ENCODE data around the gene SNCB.

The SNCB gene

DNA sequence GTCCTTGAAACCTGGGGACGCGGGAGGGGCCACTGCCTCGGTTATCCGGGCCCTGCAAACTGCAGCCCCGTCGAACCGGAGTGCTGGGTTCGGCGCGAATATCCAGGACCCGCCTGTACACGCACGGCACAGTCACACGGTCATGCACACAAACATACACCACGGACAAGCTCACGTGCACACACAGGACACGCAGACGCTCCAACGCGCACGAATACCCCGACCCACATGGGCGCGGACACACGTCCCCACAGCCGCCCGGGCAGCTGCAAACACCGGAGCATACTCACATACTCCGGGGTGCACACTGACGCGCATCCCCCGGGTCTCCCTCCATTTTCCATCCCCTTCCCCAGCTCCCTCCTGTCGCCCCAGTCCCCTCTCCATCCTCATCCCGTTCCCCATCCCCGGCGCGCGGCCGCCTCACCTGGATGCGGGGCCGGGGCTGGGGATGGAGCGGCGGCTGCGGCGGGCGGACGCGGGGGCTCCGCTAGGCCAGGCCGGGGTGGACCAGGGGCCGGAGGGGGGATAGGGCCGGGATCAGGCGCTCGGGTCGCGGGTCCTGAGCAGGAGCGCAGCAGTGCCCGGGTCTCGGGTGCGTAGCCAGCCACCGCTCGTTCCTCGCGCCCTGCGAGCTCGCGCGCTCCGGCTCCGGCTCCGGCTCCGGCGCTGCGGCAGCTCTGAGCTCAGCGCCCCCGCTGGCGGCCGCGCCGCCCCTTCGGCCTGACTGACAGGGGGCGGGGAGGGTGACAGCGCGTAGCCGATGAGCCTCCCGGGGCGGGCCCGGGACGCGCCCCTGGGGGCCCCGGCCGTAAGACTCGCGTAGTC lies at the start of gene SNCB, which contains the start of gene EIF4E1B:
SNCB (minus strand) TSS at position 682 of the 828 bp plus-strand sequence. CDS start 880 bp downstream, outside the sequence.
EIF4E1B (plus strand) TSS at position 823 of the 828 bp plus-strand sequence. CDS start 12,113 bp downstream, outside the sequence.
- peak in 2 of 6 experiments; percentile 10 to 15 for DNase-seq

DNA sequence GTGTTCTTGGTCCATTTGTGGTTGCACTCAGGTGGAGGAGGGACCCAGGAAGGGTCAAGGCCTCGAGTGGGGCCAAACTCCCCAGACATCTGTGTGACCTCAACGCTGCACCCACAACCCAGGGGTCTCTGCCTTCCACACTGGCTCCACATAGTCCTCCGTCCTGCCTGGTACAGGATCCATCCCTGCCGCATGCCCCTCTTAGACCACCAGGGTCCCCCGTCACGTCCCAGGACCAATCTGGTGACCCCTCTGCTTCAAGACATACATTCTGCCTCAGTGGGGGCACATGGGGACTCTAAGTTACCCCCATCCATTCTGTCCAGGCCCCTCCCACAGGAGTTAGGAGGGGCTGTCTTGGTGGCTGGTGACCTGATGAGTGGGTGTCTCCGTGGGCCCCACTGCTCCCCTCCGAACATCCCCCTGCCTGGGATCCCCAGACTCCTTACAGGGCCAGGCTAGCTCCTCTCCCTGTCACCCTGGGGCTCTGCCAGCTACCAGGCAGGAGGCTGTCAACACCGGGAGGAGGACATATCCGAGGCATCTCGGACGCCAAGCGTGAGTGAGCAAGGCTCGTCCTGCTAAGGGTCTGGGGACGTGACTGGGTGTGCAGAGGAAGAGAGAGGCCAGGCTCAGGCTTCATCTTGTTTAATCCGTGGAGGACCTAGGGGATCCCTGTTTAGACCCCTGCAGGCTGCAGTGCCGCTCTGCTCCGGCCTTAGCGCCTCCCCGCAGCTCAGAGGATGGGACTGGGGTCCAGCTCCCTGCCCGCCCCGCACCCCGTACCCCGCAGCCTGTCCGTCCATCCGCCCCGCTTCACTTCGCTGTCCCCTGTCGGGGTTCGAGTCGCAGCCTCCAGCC lies 49.3 kb upstream of the SNCB start:
- no peak for DNase-seq

DNA sequence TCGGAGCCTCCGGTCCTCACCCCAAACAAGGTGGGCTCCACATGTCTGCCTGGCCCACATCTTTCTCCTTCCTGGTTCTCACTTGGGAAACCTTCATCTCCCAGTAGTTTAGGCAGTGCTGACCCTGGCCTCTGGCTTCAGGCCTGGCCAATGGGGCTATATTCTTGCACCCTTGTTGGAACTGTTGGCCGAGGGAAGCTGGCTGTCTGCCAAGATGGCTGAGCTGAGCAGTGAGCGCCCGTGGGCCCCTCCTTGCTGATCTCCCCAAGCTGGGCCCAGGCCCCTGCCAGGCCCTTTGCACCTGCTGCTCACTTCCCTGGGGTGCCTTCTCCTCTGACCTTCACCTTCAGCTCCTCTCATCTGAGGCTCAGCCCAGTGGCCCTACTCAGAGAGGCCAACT lies 48.2 kb upstream of the SNCB start:
- DNase-seq = no peak

DNA sequence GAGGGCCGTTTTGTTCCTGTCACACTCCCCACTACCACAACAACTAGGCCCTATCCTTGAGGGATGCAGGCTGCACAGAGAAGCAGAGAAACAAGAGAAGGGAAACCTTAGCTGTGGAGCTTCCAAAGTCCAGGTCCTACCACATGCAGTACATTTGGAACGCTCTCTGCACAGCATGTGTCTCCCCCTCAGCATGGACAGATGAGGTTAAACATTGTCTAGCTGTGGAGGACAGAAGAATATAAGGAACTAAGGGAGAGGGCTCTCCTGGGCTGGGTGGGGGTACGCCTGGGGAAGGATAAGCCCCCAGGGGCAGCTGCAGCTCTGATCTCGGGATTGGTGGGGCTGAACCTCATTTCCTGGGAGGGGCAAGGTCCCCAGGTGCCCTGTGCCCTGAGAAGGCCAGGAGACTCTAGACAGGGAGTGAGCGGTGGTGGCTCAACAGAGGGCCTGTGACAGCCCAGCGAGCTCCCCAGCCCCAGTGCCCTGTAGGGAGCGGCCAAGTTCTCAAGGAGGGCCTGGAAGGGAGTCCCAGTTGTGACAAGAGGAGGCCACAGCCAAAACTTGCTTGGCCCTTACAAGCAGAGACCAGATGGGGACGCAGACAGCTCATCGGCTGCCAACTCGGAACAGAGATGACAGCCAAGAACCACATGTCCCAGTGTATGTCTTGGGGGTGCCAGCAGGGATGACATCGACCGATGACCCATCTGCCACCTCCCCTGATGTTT lies 47.0 kb upstream of the SNCB start:
- no peak for DNase-seq

DNA sequence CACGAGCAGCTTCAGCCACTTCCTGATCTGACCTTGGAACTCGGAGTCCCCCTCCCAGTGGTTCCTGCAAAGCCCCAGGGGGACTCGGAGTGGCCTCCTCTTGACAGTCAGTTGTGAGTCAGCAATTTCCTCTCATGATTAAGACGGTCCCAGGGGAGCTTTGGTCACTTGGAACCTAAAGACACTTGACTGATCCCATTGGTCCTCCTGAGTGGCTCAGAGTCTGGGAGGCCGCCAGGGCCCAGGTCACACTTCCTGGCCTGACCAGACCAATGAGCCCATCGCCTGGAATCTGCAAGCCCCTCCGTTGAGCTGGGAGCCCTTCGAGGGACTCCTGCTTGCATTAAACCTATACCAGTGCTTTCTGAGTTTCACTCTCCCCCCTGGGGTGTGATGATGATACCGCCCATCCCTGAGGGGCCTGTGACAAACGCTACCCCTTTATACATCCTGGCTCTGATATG lies 46.1 kb upstream of the SNCB start:
- no peak for DNase-seq

DNA sequence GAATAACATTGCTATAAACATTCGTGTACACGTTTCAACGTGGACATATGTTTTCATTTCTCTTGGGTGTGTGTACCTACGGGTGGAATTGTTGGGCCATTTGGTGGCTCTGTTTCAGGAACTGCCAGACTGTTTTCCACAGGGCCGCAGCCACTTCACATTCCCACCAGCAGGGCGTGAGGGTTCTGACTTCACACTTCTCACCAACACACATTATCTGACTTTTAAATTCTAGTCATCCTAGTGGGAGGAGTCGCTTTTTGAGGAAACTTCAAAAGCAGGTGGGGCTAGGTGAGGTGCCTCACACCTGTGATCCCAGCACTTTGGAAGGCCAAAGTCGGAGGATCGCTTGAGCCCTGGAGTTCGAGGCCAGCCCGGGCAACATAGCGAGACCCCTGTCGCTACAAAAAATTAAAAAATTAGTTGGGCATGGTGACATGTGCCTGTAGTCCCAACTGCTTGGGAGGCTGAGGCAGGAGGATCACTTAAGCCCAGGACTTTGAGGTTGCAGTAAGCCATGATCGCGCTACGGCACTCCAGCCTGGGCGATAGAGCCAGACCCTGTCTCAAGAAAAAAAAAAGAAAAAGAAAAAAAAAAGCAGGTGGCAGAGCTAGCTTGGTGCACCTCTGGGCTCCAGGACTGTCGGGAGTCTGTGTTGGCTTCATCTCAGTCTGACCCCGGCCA lies 45.5 kb upstream of the SNCB start:
- no peak for DNase-seq

DNA sequence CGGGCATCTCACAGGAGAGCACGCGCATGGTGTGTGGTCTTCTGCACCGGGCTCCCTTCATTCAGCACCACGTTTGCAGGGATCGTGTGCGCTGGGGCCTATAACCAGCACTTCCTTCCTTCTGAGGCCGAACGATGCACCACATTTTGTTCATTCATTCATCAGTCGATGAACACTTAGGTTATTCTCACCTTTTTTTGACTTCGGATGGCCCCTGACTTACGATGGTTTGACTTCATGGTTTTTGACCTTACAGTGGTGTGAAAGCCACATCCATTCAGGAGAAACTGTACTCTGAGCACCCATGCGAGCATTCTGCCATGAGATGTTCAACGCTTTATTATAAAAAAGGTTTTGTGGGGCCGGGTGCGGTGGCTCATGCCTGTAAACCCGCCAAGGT lies 44.5 kb upstream of the SNCB start:
- DNase-seq = no peak

DNA sequence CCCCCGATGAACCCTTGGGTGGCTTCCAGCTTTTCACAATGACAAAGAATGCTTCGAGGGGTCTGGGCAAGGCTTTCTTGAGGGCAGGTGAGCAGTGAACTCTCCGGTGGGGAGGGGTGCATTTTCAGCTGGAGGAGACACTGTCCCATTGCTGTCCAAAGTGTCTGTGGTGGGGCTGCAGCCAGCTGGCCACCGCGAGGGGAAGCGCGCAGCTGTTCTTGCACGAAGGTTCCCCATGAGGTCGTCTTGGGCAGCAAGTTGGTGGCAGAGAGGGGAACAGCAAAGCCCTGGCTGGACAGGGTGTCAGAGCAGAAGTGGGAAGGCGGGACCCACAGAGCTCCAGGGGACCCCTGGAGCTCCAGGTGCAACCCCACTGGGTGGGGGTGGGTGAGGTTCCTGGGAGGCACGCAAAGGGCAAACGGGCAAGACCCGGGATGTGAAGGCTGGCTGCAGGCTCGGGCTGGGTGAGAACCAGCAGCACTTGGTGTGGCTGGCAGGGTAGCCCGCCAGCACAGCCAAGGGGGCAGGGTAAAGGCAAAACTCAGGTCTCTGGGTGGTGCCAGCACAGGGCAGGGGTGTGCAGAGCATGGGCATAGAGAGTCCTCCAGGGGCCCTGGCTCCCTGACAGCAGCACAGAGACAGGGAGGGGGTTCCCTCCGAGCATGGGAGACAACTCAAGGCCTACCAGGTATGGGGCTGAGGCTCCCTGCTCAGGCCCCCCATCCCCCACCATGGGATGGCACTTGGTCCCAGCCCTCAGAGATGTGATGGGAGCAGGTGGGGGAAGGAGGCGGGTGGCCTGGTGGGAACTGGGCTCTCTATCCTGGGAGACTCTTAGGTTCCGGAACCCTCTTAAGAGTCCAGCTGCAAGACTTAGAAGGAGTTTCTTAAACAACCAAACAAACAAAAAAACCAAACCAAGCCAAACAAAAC lies 43.6 kb upstream of the SNCB start:
- DNase-seq = no peak

DNA sequence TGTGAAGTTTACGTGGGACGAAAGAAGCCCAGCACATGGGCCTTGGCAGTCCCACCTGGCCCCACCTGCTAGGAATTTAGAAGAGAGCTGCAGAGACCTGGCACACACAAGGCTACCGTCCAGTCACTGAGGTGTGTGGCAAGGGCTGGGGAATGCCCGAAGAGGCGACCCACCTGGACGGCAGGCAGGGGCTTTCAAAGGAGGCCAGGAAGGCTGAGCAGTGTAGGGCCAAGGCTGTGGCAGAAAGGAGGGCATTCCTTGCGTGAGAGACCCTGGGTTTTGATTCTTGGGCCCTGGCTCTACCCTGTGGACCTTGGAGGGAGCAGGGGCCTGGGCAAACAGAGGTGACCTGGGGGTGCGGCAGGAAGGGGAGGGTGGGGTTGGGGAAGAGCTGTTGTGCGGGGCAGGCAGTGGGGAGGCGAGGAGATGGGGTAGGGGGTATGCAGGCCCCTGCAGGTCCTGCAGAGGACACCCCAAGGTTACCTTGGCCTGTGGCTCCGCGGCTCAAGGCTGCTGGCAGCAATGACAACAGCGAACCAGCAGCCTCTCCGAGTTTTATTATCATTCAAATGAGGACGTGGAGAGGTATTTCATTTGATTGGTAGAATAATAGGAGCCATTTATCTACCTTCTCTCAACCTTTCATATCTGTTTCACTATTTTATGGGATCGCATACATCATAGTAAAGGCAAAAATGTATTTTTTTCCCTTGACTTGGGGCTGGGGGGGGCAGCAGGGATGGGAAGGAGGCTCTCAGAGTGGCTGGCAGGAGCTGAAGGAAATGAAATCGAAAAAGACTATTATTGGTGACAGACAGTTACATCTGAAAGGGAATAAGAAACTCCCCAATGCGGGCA lies 41.8 kb upstream of the SNCB start:
- DNase-seq = no peak

DNA sequence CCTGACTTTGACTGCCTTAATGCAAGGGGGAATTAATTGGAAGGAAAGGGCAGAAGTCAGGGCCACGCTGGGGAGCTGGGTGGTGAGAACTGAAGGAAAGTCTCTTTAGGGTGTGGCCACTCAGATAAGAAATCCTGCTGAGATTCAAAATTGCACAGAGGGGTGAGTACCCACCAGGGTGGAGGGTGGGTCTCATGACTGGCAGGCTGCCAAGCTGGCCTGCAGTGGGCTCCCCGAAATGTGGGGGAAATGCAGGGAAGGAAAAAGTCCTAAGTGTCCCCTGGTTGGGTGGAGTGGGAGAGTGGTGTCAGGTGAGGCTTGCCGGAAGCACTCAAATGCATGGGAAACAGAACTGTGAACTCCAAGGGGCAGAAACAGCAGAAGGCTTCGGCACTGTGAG lies 41.1 kb upstream of the SNCB start:
- DNase-seq = no peak

DNA sequence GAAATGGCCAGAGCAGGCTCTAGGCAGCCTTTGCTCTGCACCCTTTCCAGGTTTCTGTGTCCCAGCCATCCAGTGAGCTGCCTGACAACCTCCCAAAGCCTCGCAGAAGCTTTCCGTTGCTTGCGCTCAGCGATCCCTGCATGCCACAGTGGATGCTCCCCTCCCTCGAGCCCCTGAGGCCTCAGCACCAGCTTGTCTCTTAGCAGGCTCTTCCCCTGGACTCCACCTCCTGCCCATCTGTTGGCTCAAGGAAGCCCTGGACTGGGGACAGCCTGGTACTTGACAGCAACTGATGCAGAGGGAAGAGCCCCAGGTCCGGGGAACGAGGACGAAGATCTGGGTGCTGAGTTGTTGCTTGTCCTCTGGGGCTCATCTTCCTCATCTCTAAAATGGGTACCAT lies 40.1 kb upstream of the SNCB start:
- DNase-seq = no peak

DNA sequence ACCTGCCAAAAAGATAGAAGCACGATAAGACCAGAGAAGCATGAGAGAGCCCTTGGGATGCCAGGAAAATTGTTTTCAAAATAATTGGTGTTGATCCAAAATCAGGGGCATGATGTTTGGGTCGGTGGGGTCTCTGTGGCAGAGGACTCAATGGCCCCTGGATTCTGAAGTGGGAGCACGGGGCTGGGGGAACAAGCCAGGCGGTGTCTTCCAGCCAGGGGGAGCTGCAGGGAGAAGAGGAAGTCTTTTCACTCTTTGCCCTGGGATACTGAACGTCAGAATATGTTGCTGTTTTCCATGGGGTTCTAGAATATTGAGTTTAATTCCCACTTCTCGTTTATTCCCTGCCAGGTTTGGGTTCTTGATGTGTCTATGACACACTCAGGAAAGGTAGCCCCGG lies 37.3 kb upstream of the SNCB start:
- DNase-seq = no peak

DNA sequence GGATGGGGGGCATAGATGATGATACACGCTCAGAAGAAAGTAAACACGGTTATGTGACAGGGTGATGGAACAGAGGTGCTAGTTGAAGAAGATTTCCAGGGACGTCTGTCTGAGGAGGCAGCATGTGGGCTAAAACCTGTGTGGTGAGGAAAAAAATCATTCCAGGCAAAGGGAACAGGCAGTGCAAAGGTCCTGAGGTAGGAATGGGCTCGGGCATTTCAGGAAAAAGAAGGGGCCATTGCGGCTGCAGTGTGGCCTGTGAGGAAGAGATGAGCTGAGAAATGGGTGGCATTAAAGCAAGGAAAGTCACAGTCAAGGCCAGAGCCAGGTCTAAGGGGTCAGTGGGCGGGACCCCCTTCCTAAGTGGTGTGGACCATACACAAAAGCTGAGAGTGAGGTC lies 35.2 kb upstream of the SNCB start:
- DNase-seq = no peak

DNA sequence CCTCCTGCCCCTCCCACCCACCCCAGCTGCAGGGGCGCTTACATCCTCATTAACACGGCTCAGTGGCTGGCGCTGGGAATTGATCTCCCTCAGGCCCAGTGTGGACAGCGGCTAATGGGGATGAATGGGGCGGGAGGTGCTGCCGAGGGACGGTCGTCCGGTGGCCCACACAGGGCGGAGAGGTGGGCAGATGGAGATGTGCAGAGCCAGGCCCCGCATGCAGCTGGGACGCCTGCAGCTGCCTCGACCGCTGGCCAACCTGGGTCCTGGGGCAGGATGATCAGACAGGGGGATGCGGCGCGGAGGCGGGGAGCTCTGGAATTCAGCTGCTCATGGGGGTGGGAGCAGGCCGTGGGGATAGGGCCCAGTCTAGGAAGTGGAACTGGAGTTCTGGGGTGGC lies 34.6 kb upstream of the SNCB start:
- DNase-seq = no peak

DNA sequence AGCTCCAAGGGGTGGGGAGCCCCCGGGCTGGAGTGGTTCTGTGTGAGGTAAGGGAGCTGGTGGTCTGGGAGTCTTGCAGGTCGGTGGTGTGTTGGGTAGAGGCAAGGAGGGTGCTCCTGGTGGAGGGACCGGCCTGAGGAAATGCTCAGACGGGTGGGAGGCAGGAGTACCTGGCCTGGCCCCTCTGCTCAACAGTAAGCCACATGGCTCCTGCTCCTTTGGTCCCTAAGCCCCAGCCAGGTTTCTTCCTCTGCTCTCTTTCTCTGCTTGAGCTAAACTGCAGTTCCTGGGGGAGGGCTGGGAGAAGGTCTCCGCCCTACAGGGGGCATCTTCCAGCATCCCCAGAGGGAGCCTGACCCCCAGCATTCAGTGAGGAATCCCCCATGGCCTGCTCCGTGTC lies 34.1 kb upstream of the SNCB start:
- DNase-seq = no peak

DNA sequence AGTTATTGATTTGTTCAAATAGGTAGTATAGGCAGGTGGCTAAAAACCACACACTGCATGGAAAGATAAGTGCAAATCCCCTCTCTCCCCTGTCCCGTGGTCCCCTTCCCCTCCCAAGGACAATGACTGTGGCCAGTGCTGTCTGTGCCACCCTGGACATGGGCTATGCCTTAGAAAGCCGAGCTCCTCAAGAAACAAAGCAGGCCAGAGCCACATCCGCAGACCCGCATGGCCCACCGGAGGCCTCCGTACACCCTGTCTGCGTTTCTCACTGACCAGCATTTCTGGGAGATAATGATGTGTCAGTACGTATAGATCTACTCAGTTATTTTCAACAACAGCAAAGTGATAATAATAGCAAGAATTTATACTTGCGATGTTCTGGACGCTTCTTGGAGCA lies 33.2 kb upstream of the SNCB start:
- no peak for DNase-seq

DNA sequence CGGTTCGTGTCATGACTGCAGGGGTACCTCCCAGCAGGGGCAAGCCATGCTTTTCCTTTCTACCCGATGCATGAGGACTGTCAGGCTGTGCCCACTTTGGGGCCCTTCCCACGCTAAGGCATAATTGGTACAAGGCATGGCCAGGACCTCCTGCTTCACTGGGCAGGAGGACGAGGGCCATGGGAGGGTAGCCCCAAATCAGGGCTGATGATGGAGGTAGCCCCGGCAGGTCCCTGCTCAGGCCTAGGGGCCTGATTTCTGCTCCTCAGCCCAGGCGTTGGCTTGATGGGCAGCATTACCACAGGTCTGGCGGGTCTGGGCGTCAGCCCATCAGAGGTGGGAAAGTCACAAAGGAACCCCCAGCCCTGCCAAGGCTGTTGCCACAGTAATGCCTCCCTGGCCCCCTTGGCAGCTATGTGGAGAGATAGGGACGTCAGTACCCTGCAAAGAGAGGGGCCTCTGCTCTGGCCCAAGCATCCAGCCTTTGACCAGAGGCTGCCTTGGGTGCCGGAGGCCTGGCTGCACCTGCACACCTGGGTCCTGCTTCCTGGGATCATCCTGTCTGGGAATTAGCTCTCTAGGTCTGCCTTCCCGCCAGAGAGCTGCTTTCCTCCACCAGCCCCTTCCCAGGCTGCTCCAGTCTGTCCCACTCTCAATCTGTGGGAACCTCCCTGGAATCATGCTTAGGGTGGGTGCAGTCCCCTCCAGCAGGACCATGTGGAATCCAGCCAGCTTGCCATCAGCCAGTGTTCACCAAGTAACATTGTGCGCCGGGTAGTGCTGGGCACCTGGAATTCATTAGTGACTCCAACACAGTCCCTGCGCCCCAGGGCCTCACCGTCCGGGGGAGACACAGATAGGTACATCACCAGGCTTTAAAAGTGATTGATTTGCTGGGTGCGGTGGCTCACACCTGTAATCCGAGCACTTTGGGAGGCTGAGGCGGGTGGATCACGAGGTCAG lies 32.3 kb upstream of the SNCB start:
- no peak for DNase-seq

DNA sequence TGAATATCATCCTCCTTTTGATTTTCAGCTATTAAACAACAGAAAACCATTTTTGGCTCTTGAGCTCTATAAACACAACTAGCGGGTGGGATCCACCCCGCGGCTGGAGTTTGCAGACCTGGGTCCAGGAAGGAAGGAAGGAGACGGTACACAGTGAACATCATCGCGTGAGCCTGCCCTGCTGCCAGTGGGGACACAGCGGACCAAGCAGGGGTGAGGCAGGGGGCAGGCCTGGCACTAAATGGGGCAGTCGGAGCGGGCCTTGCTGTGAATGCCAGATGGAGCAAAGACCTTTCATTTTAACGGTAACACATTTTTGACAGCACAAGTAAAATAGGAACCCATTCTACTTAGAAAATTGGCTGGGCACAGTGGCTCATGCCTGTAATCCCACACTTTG lies 31.3 kb upstream of the SNCB start:
- DNase-seq = no peak
